ENCODE results near the gene RORC.
"Not testable (repeated sequence)": the region's sequence is repeated elsewhere in the genome, so short reads cannot be mapped to it uniquely, and the experiment has no call there.

Gene RORC

DNA sequence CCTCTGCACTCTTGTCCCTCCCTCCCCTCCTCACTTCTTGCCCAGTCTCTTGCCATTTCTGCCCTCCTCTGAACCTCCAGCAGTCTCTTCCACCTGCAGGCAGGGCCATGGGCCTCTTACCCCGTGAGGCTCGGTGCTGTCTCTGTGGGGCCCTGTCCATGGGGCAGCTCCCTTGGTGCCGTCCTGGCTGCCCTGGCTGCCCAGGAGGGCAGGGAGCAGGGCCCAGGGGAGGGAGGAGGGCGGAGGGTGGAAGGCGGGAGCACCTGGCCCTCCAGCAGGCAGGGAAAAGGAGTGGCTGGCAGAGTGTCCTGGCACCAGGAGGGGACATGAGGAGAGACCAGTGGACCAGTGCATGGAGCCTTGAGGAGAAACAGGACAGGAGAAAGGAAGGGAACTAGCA lies at the start of gene RORC:
TSS of gene RORC (minus strand) at position 198 of the 400 bp plus-strand sequence. CDS start at position 160, 38 bp downstream.
- DNase-seq: no peak

DNA sequence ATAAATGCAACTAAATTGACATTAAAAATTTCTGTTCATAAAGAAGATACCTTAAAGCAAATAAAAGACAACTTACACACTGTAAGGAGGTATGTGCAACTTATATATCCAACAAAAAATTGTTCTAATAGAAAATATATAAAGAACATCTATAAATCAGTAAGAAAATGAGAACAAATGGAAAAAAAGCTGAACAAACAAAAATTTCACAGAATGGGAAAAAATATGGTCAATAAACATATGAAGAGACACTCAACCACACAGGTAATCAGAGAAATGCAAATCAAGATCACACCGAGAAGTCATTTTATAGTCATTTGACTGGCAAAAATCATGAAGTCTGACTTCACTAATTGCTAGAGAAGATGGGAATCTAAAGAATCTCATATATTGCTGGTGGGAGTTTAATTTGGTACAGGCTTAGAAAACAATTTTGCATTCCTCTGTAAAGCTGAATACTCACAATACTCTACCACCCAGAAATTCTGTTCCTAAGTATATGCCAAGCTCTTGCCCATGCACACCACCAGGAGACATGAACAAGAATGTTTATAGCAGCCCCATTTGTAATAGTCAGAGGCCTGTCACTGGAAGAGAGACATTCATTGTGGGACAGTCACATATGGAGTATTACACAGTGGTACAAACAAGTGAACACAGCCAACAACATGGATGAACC lies 44.0 kb upstream of the RORC start:
- no peak for DNase-seq

DNA sequence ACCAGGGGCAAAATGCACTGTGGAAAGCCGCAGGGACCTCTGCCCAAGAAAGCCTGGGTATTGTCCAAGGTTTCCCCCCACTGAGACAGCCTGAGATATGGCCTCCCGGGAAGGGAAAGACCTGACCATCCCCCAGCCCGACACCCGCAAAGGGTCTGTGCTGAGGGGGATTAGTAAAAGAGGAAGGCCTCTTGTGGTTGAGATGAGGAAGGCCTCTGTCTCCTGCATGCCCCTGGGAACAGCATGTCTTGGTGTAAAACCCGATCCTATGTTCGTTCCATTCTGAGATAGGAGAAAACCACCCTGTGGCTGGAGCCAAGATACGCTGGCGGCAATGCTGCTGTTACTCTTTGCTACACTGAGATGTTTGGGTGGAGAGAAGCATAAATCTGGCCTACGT lies 41.2 kb upstream of the RORC start:
- DNase-seq: not testable (repeated sequence)

DNA sequence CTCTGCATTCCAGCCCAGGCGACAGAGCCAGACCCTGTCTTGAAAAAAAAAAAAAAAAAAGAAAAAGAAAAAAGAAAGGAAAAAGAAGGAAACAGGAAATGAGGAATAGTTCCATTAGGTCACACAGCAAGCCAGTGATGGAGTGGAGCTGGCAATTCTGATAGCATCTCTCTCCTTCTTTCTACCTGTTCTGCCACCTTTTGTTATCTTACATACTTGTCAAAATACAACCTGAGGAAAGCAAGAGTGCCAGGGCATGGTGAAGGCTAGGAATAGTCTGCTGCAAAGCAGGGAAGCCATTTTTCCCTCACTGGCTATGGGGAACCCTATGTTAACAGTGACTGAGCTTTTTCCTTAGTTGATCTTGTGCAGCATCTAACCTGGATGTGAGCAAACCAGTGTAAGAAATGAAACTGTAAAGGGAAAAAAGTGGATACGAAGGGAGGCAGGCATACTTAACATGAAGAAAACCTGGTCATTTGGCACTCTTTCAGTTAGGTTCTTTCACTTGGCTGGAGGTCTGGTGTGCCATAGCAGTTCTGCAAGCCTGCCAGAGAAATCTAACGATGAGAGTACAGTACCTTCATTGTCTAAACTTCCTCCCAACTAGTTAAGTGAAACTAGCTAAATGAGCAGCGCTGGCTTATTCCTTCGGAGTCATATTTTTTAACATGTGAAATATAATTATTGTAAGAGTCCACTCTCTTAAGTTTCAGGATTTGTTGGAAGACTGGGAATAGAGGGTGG lies 39.9 kb upstream of the RORC start:
- DNase-seq: no peak

- no peak for DNase-seq
Observed at GRCh38 chr1:151868486-151868885, 36.9 kb upstream of the RORC start.

- DNase-seq: no peak
Observed at GRCh38 chr1:151867765-151868411, 36.3 kb upstream of the RORC start.

DNA sequence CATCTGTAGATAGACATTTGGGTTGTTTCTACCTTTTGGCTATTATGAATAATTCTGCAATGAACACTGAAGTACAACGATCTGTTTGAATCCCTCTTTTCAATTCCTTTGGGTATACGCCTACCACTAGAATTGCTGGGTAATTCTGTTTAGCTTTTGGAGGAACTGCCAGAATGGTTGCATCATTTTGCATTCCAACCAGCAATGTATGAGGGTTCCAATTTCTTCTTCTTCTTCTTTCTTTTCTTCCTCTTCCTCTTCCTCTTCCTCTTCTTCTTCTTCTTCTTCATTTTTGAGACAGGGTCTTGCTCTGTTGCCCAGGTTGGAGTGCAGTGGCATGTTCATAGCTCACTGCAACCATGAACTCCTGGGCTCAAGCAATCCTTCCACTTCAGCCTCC lies 35.7 kb upstream of the RORC start:
- DNase-seq: no peak

DNA sequence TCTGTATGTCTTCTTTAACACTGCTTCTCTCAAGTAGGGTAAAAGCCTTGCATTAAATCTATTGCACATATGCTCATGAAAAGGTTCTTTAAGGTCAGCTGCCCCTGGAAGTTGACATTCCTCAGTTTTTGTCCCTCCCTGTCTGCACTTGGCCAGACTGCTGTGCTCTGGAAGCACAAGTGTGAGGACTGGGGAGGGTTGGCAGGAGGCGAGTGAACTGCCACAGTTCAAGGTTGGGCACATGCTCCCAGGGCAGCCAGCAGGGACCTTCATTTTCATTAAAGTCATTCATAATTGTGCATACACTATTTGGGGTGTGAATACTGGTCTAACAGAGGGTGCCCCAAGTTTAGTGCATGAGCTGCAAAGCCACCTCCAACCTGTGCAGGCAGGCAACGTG lies 32.8 kb upstream of the RORC start:
- no peak for DNase-seq

DNA sequence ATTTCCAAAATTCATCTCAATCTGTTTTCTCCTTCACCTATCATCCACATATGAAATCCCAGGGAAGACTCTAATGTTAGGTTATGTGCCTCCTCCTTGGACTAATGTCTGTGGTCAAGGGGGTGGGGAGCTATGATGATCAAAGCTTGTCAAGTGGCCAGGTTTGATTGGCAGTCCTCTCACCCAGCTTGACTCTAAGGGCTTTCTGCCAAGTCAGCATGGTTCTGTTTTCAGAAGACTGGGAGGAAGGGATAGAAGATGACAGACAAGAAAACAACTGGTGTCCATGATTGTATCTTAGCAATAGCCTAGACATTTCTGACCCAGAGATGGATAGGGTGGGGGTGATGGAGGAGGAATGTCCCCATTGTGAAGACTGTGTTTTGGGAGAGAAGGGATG lies 31.0 kb upstream of the RORC start:
- DNase-seq: no peak

DNA sequence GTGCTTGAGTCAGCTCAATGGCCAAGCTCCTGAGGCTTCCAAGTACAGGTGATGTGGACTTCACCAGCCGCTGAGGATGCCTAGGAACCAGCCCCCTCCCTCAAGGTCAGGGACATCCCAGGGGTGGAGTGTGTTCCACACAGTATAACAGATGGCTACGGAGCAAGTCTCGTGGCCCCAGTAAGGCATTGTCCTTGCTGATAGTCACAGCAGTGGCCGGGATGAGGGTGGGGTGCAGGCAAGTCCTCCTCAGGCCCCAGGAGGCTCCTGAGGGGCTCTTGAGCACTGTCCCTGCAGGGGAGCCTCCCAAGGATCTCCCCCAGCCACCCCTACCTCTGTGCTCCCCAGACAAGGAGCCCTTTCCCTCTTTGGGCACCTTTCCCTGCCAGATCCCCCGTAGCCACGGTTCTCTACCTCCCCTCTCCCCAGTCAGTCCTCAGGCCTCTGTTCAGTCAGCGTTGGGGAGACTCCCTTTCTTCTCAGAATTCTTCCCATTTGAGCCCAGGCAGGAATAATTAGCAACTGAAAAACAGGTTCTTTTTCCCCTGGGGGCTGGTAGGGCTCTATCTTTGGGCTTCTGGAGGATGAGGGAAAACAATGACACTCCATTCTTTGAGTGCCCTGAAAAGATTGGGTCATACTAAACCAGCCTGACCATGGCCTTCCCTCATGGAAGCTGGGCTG lies 29.0 kb upstream of the RORC start:
- no peak for DNase-seq

DNA sequence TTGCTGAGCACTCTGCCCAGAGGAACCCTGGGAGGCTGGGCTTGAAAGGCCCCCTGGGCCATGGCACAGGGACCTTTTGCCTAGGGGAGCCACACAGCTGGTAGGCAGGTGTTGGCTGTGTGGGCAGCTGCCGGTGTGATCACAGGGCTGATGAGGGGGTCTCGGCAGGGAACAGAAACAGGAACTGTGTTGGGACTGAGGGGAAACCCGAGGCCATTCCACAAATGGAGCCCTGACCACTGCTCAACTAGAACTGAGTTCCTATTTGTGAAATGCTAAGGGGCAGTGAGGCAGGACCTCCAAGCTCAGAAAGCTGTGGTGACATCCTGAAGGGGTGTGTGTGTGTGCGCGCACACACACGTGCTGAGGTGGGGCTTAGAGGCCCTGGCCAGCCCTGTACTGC lies 28.3 kb upstream of the RORC start:
- DNase-seq: no peak

GRCh38 chr1:151858886-151859665 lies 27.5 kb upstream of the RORC start:
- DNase-seq: no peak

DNA sequence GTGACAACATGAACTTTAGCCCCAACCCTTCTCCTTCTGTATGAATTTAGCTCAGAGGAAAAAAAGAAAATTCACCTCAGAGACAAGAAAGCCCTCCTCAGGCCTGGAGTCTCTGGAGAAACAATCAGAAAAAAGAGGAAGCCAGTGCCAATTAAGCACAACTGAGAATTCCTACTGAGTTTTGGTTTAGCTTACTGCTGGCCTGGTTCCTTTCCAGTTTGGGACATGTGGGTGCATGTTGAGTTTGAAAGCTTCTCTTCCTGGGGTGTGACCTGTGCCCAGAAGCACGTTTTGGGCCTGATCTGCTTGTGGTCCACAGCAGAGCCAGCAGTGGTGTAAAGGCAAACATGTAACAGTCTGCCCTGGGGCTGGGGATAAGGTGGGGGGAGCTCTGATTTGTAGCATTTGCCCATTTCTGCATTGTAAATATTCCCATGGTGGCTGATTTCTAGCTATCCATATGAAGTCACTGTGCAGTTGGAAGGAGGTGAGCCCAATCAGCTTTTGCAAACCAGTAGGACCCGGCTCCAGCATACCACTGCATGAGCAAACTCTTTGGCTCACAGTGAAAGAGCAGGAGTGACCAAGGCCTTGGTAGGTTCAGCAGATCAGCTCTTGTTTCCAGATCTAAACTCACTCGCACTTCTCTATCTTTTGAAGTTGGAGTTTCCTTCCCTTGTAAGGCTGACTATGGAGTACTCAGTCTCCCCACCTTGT lies 26.6 kb upstream of the RORC start:
- no peak for DNase-seq

DNA sequence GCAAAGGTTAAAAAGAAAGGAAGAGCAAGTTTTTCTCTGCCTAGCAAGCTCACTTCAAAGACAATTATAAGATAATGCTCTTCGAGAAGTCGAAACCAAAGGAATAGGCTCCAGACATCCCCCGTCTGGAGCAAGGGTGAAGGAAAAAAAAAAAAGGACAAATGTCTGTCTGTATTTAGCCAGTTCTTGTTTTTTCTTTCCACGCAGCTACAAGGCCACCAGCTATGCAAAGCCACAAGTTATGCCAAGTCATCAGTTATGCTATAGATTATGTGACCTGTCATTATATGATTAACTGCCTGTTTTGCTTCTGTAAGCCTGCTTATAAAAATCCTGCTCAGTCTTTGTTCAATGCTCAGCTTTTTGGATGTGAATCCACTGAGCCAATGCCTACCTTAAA lies 24.3 kb upstream of the RORC start:
- no peak for DNase-seq

DNA sequence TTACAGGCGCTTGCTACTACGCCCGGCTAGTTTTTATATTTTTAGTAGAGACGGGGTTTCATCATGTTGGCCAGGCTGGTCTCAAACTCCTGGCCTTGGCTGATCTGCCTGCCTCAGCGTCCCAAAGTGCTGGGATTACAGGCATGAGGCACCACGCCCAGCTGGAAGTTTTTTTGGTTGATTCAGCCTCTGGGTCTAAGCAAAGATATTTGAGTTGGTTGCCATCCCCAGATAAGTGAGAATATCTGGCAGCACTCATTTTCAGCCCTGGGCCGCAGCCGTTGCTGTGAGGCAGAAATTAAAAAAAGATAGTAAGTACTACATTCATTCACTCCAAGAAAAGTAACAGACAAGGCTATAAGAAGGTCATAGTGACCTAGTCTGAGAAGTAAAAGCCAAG lies 23.9 kb upstream of the RORC start:
- not testable (repeated sequence) for DNase-seq

GRCh38 chr1:151854658-151855057 lies 23.1 kb upstream of the RORC start:
- no peak for DNase-seq

- DNase-seq: no peak
Observed at GRCh38 chr1:151853411-151853943, 21.9 kb upstream of the RORC start, which contains the start of gene THEM5. TSS of gene THEM5 (minus strand) at chr1:151853712. CDS start at chr1:151853565, 147 bp downstream.

DNA sequence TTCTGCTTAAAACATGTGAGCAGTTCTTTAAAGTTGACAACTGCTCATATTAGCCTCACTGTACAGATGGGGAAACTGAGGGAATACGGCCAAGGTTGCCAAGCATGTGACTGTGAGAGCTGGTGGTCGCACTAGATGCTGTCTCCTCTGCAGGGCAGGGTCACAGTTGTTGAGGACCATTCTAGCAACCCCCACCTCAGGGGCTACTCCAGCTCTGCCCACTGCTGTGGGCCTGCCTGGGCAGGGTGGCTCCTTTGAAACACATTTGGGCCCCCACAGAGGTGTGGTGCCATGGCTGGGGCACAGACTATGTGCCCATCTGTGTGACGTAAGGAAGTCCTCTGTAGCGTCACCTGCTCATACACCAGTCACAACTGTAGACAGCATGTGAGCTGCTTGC lies 21.1 kb upstream of the RORC start:
- no peak for DNase-seq

DNA sequence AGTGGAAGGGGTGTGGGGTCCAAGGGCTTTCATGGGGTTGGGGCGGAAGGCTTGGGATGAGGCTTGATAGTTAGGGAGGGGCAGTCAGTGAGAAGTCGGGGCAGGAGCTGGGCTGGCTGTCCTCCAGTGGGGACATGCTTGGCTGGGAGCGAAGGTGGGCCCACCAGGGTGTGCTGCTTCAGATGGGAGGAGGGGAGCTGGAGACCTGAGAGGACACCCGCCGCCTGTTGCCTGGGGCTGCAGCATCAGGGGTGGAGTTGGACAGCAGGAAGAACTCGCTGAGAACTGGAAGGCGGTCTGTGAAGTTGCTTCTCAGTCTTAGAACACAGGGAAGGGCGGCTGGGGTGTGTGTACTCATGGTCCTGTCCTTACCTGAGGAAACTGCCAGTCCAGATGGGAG lies 20.3 kb upstream of the RORC start:
- no peak for DNase-seq

- no peak for DNase-seq
Observed at GRCh38 chr1:151849871-151850270, 18.3 kb upstream of the RORC start.

DNA sequence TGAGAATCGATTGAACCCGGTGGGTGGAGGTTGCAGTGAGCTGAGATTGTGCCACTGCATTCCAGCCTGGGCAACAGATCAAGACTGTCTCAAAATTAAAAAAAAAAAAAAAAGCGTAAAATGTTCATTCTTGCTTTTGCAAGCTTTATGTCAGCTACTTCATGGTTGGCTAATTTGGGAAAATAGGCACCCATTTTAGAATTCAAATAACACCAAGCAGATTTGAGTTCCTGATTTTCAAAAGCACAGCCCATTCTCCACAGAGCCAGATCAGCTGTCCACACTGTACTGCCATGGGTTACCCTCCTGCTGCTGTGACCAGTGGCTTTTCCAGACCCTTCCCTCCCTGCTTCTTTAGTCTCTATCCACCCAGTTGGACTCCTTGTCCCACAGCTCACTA lies 17.5 kb upstream of the RORC start:
- no peak for DNase-seq
